HG02981 (cell line): ENCODE results near the gene INTS4.
"Not testable (repeated sequence)": the region's sequence is repeated elsewhere in the genome, so short reads cannot be mapped to it uniquely, and the experiment has no call there.

Experiments
- ATAC-seq: cut with Tn5 transposase; IDR thresholded peaks from one replicate; pipeline ENCODE4 v1.9.1; 2021; ENCODE audit warnings: mild to moderate bottlenecking, moderate library complexity; ENCODE audit not compliant: unreplicated experiment

The INTS4 gene

GRCh38 chr11:77966338-77966737 is 28.1 kb downstream of the INTS4 start:
- no peak for ATAC-seq

GRCh38 chr11:77959434-77959833 is 35.0 kb downstream of the INTS4 start:
- no peak for ATAC-seq

- ATAC-seq: not testable (repeated sequence)
Measured at GRCh38 chr11:77958583-77959177, 35.8 kb downstream of the INTS4 start.

- not testable (repeated sequence) for ATAC-seq
Measured at GRCh38 chr11:77943296-77943695, 51.2 kb downstream of the INTS4 start.

GRCh38 chr11:77942465-77942864 is 52.0 kb downstream of the INTS4 start:
- ATAC-seq: not testable (repeated sequence)

- not testable (repeated sequence) for ATAC-seq
Measured at GRCh38 chr11:77933596-77933995, 60.9 kb downstream of the INTS4 start.

GRCh38 chr11:77930334-77931208 is 63.9 kb downstream of the INTS4 start:
- ATAC-seq: not testable (repeated sequence)

GRCh38 chr11:77917713-77918112 is 76.8 kb downstream of the INTS4 start:
- ATAC-seq: not testable (repeated sequence)

GRCh38 chr11:77914307-77914791 is 80.1 kb downstream of the INTS4 start:
- ATAC-seq: not testable (repeated sequence)

GRCh38 chr11:77913608-77914306 is 80.7 kb downstream of the INTS4 start:
- not testable (repeated sequence) for ATAC-seq

- not testable (repeated sequence) for ATAC-seq
Measured at GRCh38 chr11:77910828-77911227, 83.6 kb downstream of the INTS4 start.

GRCh38 chr11:77909277-77909676 is 85.2 kb downstream of the INTS4 start:
- ATAC-seq: no peak

GRCh38 chr11:77908835-77909234 is 85.6 kb downstream of the INTS4 start:
- no peak for ATAC-seq

- not testable (repeated sequence) for ATAC-seq
Measured at GRCh38 chr11:77894949-77895348, 99.5 kb downstream of the INTS4 start.

GRCh38 chr11:77891703-77892102 is 102.8 kb downstream of the INTS4 start:
- not testable (repeated sequence) for ATAC-seq

GRCh38 chr11:77891256-77891655 is 103.2 kb downstream of the INTS4 start:
- ATAC-seq: not testable (repeated sequence)

- not testable (repeated sequence) for ATAC-seq
Measured at GRCh38 chr11:77890619-77891056, 103.8 kb downstream of the INTS4 start.

- ATAC-seq: not testable (repeated sequence)
Measured at GRCh38 chr11:77890100-77890614, 104.3 kb downstream of the INTS4 start.

GRCh38 chr11:77889045-77889444 is 105.4 kb downstream of the INTS4 start:
- ATAC-seq: not testable (repeated sequence)

- no peak for ATAC-seq
Measured at GRCh38 chr11:77886401-77886800, 108.1 kb downstream of the INTS4 start.

GRCh38 chr11:77884829-77885190 is 109.7 kb downstream of the INTS4 start:
- ATAC-seq: no peak
